GM18870 (cell line): Measurements from ENCODE around the gene RAPGEF2.
A peak's percentile ranks its signal among the peaks of the same experiment; 100 is the strongest.
"Not testable (repeated sequence)": the region's sequence is repeated elsewhere in the genome, so short reads cannot be mapped to it uniquely, and the experiment has no call there.

Experiments used
- ATAC-seq: cut with Tn5 transposase; IDR thresholded peaks from one replicate; pipeline ENCODE4 v1.9.1; 2021; ENCODE audit warnings: moderate library complexity; ENCODE audit not compliant: unreplicated experiment

The RAPGEF2 gene

GRCh38 chr4:159098482-159099127, 4.3 kb upstream of the RAPGEF2 start:
- no peak for ATAC-seq

GRCh38 chr4:159101988-159102621, 774 bp upstream of the RAPGEF2 start:
- ATAC-seq, result no peak

- peak; percentile 15 for ATAC-seq
These were observed 608 bp downstream of the RAPGEF2 start for GRCh38 chr4:159103384-159103990.

- no peak for ATAC-seq
These were observed 2.0 kb downstream of the RAPGEF2 start for GRCh38 chr4:159104694-159105414.

- peak; percentile 31 for ATAC-seq
These were observed 2.9 kb downstream of the RAPGEF2 start for GRCh38 chr4:159105761-159106243.

DNA sequence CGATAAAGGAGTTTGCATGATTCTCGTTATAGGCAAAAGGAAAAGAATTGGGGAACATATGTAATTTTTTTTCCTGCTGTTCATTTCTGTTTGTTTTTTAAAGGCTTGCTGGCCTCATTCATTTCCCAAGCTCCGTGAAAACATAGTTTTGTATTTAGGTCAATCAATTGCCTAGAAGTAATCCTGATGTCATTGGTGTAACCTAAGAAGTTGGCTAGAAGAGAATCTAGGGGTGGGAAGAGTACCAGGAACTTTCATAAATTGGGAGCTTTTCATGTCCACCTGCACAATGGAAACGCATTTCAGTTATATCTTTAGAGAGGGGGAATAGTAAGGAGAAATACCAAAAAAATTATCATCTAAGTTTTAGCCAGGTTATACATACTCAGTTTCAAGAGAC, 3.8 kb downstream of the RAPGEF2 start:
- ATAC-seq, result no peak

DNA sequence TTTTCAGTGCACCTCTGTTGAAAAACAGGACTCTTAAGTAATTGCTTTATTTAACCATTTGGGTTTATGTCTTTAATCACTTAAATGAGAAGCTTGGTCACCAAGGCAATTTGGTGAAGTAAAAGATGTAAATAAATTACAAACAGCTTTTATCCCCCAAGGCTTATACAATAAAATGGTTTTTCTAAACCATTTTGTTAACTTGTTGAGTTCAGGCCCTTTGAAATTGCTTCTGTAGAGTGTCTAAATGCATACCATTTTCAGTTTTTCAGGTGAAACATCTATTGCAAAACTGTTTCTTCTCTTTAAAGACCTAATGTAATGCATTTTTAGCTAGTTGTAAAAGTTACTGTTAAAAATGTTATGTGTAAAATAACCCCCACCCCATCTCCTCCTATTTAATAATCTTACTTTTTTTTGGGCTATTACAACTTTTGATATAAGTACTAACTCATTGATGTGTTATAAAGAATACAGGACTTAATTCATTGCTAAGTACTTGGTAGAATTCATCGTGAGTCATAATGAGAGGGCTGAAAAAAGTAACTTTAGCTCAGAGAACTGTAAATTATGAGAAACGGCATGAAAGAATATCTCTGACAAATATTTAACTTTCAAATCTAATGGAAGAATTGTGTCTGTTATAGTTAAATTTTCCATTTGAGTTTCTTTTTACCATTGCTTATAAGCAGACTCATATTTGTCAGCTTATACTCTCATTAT, 4.5 kb downstream of the RAPGEF2 start:
- no peak for ATAC-seq

GRCh38 chr4:159108124-159108523, 5.2 kb downstream of the RAPGEF2 start:
- no peak for ATAC-seq

DNA sequence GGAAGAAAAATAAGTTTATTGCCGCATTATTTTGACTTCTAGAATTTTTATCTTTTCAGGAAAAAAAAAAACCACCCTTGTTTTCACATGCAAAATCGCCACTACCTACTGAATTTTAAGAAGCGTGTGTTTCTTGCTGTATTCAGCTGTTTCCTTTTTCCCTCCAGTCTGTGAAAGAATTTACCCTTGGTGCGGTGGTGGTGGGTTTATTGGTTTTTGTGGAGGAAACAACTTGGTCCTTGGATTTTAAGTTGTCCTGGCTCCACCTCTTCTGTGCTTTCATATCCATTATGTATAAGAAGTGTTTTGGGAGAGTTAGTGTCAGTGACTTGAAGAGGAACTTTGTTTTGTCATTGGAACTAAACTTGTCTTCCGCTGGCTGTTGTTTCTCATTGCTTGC, 8.1 kb downstream of the RAPGEF2 start:
- no peak for ATAC-seq

DNA sequence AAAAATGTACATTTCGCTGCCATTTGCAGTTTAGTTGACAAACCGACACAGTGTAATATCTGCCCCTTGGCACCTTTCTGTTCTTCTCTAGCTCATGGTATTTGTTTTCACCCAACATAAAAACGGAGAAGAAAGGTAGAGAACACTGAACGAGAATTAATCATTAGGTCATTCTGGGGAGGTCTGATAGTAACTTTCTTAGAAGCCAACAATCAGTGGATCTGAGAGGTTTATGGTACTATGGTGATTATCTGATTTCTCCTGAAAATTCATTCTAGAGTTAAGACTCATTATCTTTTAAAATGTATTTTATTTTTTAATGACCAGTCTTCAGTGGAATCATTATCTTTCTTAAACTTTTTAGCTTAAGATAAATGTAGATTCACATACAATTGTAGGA, 8.5 kb downstream of the RAPGEF2 start:
- no peak for ATAC-seq

DNA sequence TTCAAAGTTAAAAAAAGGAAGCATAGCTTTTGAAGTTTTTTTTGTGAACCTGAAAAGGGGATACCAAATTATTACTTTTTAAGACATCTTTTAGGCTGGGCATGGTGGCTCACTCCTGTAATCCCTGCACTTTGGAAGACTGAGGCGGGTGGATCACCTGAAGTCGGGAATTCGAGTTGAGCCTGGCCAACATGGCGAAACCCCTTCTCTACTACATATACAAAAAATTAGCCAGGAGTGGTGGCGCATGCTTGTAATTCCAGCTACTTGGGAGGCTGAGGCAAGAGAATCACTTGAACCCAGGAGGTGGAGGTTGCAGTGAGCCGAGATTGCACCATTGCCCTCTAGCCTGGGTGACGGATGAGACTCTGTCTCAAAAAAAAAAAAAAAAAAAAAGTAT, 10.5 kb downstream of the RAPGEF2 start:
- not testable (repeated sequence) for ATAC-seq

DNA sequence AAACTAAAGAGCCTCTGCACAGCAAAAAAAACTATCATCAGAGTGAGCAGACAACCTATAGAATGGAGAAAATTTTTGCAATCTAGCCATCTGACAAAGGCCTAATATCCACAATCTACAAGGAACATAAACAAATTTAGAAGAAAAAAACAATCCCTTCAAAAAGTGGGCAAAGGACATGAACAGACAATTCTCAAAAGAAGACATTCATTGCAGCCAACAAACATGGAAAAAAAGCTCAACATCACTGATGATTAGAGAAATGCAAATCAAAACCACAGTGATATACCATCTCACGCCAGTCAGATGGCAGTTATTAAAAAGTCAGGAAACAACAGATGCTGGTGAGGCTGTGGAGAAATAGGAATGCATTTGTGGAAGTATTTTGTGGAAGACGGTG, 13.2 kb downstream of the RAPGEF2 start:
- ATAC-seq, result not testable (repeated sequence)

DNA sequence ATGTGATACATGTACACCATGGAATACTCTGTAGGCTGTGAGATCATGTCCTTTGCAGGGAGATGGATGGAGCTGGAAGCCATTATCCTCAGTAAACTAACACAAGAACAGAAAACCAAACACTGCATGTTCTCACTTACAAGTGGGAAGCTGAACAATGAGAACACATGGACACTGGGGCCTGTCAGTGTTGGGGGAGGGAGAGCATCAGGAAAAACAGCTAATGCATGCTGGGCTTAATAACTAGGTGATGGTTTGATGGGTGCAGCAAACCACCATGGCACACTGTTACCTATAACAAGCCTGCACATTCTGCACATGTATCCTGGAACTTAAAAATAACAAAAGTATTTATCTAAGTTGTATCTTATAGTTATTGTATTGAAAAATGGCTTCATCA, 13.8 kb downstream of the RAPGEF2 start:
- not testable (repeated sequence) for ATAC-seq

DNA sequence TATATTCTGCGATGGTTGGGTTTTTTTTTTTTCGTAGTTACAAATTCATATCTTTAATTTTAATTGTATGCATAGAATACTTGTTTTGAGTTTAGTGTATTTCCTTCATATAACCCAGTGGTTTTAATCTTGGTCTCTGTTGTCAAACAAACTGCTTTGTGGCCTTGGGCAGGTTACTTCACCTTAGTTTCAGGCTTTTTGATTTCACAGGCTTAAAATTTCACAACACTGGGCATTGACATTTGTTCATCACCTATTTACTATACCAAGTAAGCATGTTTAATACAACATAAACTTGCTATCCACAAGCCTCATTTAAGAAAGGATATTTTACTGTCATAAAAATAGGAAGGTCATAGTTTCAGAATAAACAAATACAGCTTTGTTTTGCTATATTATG, 14.7 kb downstream of the RAPGEF2 start:
- no peak for ATAC-seq

GRCh38 chr4:159117968-159118367, 15.1 kb downstream of the RAPGEF2 start:
- ATAC-seq, result no peak

- ATAC-seq, result no peak
These were observed 18.5 kb downstream of the RAPGEF2 start for GRCh38 chr4:159121371-159121770.

- ATAC-seq, result no peak
These were observed 23.8 kb downstream of the RAPGEF2 start for GRCh38 chr4:159126716-159127115.

DNA sequence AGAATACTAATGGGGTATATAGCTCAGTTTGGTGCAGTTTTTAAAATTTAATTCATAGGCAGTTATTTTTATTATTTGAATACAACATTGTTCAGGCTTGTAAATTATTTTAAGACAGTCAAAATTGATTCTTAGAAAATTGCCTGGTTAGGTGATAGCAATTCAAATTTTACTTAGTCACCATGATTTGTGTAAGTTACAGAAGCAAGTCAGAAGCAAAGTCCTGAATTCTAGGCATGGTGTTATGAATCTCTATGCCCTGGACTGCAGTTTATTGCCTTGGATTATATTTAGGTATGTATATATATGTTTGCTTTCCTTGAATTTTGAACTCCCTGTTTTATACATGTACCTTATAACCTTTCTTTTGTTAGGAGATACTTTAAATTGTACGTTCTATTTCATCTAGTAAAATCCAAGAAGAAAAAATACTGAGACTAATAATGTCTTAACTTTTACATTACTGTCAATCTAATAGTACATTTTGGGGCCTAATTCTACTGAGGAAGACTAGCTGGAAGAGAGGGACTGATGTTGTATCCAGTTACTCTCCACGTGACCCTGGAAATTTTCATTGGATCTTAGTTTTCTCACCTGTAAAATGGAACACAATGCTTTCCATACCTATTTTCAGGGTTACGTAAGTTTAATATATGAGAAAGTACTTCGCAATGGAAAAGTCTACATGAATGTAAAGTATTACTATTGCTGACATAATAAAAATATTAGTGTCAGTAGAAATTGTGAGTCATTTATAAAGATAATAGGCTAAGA, 25.1 kb downstream of the RAPGEF2 start:
- no peak for ATAC-seq

DNA sequence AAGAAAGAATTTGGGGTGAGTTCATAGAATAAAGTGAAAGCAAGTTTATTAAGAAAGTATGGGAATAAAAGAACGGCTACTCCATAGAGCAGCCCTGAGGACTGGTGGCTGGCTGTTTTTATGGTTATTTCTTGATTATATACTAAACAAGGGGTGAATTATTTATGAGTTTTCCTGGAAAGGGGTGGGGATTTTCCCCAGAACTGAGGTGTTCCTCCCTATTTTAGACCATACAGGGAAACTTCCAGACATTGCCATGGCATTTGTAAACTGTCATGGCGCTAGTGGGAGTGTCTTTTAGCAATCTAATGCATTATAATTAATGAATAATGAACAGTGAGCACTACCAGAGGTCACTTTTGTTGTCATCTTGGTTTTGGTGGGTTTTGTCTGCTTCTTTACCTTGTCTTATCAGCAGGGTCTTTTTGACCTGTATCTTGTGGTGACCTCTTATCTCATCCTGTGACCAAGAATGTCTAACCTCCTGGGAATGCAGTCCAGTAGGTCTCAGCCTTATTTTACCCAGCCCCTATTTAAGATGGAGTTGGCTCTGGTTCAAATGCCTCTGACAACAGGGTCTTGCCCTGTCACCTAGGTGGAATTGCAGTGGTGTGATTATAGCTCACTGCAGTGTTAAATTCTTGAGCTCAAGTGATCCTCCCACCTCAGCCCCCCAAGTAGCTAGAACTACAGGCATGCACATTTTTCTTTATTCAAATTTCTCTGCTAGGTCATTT, 27.1 kb downstream of the RAPGEF2 start:
- ATAC-seq, result no peak

DNA sequence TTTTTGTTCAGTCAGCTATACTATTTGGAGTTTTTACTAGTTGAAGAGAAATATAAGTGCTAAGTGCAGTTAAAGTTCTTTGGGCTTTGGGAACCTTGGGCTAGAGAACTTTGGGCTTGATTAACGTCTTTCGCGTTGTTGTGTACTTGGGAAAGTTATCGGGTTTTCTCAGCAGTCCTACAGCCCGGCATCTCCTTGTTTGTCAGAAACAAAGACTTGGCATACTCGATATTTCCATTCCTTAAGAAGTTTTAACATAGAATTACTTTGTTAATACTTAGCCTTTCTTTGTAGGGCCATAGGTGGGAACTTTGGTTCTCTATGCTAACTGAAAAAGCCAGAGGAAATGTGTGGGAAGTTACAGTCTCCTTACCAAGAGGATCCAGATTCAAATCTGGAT, 28.7 kb downstream of the RAPGEF2 start:
- no peak for ATAC-seq
